Measurements from ENCODE around the gene HOXA10. TPM values are rescaled to one million over a fixed set of nuclear protein-coding genes. Genes with fewer than 3 reads are reported as not detected.

The HOXA10 gene
- total RNA-seq = 1.1 and 4.5 TPM in 2 replicates

DNA sequence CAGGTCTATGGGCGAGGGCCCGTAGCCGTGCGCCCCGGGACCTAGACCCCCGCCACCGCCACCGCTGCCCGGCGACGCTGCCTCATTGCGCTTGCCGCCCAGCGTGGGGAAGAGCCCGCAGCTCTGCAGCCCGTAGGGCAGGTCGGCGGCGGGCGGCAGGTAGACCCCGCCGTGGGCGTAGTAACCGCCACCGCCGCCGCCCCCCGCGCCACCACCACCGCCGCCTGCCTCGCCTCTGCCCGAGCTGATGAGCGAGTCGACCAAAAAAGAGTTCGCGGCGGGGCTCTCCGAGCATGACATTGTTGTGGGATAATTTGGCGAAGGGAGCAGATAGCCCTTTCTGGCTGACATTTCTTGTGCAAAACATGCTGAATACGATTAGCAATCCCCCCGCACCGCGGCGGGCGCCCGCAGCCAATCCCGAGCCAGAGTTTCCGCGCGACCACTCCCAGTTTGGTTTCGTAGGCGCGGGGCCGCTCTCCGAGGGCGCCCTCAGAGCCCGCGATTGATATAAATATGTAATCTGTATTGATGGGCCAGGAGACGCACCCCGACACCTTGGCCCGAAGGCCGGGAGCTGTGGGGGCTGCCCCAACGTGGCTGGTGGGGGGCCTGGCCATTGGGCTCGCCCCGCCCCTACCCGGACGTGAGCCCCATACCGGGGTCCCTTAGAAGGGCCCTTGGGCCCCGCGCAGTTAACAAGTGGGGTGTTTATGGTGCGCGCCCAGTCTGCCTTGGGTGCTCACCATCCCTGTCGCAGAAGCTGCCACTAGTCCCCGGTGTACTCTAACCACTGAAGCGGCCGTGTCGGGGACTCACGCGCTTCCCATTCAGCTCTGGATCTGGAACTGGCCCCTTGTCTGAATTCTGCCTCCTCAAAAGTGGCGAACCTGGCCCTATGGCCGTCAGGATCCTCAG, at the start of gene HOXA10:
HOXA10 (minus strand) TSS at position 365 of the 918 bp plus-strand sequence; CDS start at position 351, 14 bp downstream.

DNA sequence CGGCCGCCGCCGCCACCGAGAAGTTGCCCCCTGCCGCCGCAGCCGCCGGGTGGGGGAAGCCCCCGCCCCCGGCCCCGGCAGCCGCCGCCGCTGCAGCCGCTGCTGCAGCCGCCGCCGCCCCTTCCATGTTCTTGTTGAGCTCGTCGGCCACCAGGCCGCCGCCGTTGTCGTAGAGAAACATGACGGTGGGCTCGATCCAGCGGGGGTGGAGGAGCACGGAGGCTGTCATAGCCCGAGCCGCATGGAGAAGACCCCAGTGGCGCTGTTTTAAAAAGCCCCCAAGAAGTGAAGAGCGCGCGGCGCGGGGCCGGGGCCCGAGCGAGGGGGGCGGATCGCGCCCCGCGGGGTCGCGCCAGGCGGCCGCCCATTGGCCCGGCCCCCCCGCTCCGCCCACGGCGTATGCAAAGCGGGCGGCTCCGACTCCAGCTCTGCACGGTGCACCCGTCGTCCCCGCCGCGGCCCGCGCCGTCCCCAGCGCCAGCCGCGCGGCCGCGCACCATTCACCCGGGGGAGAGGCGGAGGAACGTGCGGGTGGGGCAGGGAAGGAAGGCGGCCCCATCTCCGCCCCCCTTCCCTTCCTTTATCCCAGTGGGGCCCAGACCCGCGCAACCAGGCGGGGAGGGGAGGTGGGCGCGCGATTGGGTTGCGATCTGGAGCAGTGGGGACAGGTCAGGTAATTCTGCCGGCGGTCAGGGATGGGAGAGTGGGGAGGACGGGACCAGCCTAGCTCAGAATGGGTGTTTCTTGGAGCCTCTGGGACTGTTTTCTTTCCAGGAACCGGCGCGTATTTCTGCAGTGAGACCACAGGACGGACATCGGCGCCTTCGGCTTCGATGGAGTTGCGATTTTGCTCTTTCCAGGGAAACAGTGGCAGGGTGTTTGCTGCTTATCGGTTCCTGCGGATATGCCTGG, 26.0 kb upstream of the HOXA10 start, which contains the start of gene HOXA13:
HOXA13 (minus strand) TSS at position 243 of the 912 bp plus-strand sequence; CDS start at position 229, 14 bp downstream.

DNA sequence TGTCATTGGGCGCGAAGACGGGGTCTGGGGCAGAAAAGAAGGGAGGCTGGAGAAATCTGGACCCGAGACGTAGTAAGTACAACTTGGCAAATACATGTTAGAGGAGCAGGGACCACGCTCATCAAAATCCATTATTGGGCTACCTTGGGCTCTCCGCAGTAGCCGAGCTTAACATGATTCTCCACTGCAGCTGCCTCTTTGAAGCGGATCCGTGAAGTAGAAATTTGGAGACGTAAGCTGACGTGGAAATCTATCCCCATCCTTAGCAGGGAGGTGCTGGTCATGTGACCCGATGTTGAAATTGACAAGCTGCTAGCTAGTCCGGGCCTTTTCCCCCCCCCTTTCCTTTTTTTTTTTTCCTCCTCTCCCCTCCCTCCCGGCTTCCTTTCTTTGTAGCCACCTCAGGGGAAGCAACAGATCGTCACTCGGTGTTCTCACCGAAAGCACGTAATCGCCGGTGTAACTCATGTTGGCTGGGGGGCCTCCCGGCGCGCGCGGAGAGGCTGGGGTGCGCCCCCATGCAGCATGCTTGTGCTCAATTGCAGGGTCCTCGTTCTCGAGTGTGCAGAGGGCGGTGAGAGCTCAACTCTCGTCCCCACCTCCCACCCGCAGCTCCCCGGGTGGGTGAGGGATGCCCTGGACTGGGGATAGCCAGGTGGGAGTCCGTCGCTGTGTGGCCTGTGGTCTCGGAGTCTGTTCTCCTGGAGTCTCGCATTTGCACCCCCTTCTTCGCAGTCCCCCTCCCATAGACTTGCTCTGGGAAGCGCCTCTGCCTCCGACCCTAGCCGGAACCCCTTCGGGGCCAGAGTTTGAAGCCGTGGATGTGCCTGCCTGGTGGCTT, 11.1 kb upstream of the HOXA10 start, which contains the start of gene HOXA11:
HOXA11 (minus strand) TSS at position 220 of the 841 bp plus-strand sequence; CDS start at position 132, 88 bp downstream.

DNA sequence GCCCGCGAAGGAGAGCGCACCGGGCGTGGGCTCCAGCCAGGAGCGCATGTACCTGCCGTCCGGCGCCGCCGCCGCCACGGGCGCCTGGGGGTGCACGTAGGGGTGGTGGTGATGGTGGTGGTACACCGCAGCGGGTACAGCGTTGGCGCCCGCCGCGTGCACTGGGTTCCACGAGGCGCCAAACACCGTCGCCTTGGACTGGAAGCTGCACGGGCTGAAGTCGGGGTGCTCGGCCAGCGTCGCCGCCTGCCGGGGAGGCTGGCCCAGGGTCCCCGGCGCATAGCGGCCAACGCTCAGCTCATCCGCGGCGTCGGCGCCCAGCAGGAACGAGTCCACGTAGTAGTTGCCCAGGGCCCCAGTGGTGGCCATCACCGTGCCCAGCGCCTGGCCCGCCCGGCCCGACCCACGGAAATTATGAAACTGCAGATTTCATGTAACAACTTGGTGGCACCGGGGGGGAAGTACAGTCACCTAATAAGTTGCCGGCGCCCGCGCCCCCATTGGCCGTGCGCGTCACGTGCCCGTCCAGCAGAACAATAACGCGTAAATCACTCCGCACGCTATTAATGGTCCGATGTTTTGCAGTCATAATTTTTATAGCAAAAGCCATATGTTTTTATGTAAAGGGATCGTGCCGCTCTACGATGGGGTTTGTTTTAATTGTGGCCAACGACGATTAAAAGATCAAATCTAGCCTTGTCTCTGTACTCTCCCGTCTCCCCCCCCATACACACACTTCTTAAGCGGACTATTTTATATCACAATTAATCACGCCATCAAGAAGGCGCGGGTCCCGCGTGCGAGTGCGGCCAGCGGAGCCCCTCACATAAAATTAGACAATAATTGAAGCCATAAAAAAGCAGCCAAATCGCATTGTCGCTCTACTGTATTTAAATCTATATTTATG, 8.8 kb downstream of the HOXA10 start, which contains the start of gene HOXA9:
HOXA9 (minus strand) TSS at position 449 of the 907 bp plus-strand sequence; CDS start at position 369, 80 bp downstream.

DNA sequence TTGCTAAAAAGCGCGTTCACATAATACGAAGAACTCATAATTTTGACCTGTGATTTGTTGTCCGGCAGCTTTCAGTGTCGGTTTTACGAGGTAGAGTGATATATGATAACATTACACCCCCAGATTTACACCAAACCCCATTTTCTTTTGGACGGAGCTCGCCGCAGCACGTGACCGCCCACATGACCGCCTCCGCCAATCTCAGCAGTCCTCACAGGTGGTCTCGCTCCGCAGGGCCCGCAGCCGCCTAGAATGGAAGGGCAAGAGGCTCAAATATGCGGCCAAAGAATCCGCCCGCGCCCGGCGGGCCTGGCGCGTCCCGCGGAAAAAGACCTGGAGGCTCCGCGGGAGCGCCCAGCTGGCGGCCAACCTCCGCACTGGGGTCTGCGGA, 17.6 kb downstream of the HOXA10 start, which contains the start of gene HOXA7:
HOXA7 (minus strand) TSS at position 168 of the 391 bp plus-strand sequence; CDS start at position 38, 130 bp downstream.

DNA sequence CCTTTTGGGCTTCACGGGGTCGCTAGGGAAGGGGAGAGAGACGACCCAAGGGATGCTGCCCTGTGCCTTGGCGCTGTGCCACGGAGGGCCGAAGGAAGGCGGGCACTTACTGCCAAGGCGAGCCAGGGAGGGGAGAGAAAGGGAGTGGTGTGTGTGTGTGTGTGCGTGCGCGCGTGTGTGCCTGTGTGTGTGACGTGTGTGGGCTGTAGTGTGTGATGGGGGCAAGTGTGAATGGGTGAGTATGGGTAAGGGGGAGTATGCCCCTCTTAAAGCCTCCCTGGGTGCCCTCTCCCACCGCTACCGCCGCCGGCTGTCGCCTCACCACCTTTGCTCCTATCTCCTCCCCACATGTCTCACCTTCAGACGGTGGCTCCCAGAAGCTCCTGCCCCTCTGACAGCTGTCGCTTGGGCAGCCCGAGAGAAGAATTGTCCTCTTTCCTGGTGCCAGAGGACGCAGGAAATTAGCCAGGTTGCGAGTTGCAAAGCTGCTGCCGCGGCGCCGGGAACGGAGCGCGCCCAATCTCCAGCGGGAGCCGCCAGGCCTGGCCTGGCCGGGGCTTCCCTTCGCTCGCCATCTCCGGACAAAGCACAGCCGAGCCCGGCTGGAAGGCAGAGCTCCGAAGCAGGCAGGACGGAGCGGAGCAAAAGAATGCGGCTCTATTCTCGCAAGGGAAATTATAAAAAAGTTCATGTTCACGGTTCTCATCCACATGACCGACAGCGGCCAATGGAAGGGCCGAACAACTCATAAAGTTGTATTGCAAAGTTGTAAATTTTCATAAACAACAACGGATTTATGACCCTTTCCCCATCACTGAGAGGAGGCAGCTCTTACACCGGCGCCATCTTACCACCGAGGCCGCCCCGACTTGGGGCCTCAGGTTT, 21.9 kb downstream of the HOXA10 start, which contains the start of gene HOXA3:
HOXA3 (minus strand) TSS at position 653 of the 885 bp plus-strand sequence. CDS start 41,943 bp downstream, outside the sequence.

DNA sequence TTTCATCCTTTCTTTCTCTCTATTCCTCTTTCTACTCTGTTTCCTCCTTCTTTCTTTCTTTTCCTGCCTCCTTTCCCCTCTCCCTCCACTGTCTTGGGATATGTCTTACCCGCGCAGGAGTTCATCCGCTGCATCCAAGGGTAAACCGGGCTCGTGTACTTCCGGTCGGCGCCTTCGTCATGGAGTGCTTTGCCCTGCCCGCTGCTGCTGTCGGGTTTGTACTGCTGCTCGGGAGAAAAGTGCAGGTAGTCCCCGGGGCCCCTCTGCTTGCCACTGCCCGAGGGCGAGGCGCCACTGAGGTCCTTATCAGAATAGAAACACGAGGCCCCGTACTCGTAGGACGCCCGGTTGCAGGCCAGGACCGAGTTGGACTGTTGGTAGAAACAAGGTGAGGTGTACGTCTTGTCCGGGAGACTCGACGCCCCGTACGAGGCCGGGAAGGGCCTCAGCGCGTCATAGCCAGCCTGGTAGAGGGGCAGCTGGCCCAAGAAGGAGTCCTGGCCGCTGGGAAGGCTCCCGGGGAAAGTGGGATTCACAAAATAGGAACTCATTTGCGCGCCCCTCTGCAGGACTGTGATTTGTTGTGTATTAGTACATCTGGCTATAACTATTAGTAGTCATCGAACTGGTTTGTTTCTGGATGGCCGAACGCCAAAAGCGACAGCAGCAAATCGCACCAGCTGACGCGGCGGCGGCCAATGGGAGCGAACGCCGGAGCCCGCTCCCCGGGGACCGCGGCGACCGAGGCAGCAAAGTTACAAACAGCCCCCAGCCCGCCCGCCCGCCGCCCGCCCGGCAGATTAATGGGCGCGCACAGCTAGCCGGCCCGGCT, 26.7 kb downstream of the HOXA10 start, which contains the start of gene HOXA6:
HOXA6 (minus strand) TSS at position 576 of the 832 bp plus-strand sequence; CDS start at position 551, 25 bp downstream.

DNA sequence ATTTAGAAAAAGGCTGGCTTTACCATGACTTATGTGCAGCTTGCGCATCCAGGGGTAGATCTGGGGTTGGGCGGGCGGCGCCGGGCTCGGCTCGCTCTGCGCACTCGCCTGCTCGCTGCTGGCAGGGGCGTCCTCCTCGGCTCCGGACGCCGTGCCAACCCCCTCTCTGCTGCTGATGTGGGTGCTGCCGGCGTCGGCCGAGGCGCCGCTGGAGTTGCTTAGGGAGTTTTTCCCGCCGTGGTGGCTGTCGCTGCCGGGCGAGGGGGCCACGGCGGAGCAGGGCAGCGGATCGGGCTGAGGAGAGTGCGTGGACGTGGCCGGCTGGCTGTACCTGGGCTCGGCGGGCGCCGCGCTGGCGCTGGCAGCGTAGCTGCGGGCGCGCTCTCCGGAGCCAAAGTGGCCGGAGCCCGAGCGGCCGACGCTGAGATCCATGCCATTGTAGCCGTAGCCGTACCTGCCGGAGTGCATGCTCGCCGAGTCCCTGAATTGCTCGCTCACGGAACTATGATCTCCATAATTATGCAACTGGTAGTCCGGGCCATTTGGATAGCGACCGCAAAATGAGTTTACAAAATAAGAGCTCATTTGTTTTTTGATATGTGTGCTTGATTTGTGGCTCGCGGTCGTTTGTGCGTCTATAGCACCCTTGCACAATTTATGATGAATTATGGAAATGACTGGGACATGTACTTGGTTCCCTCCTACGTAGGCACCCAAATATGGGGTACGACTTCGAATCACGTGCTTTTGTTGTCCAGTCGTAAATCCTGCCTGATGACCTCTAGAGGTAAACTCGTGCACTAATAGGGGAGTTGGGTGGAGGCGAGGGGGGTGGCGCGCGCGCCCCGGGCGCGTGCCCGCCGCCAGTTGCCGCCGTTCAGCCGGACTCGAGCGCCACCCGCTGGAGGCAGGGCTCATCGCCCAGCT, 30.8 kb downstream of the HOXA10 start, which contains the start of gene HOXA5:
HOXA5 (minus strand) TSS at position 659 of the 927 bp plus-strand sequence; CDS start at position 585, 74 bp downstream.

DNA sequence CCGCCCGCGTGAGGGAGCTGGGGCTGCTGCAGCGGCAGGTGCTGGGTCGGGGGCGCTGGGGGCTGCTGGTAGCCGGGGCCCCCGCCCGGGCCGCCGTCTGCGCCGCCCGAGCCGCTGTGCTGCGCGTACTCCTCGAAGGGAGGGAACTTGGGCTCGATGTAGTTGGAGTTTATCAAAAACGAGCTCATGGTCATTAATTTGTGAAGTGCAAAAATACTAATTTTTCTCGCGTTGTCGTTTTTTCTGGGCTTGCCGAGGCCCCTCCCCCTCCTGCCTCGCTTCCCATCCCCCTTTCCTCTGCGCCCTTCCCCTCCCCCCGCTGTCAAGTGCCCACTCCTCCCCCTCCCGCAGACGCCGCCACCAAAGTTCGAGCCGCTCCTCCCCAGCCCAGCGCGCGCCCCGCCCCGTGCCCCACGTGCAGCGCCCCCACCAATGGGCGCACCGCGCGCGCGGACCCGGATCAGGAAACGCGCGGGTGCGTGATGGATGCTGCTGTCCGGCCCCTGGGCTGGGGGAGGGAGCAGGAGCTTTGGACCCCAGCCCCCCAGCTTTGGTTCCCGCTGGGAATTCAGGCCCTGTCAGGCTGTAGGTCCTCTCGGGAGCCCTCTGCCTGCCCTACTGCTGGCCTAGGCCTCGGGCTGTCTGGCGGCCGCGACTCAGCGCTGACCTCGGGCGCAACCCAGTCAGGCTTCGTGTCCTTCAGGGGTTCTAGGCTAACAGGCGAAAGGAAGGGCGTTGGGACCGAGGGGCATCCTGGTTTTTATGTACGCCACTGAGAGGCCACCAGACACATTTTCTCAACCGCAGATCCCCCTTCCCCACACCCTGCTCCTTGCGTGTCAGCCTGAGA, 43.4 kb downstream of the HOXA10 start, which contains the start of gene HOXA4:
HOXA4 (minus strand) TSS at position 218 of the 850 bp plus-strand sequence; CDS start at position 194, 24 bp downstream.

Other genes with a start within 250 kb of the HOXA10 start
- gene HOXA1, start 78.3 kb downstream of the HOXA10 start, total RNA-seq = 9.6 and 12.1 TPM in 2 replicates
- 0.61 and 1.8 TPM in 2 replicates for gene HOXA2, start 71.6 kb downstream of the HOXA10 start, total RNA-seq
- 1.6 TPM in 2 replicates for gene HOXA4, start 43.6 kb downstream of the HOXA10 start, total RNA-seq
- 0.68 and 0.70 TPM in 2 replicates for gene HOXA5, start 30.6 kb downstream of the HOXA10 start, total RNA-seq
- gene HOXA6, start 26.5 kb downstream of the HOXA10 start, total RNA-seq = 1.4 TPM in 1 of 2 replicates, not detected in the other
- 2.1 and 4.0 TPM in 2 replicates for gene HOXA3, start 21.7 kb downstream of the HOXA10 start, total RNA-seq
- 2.4 and 3.6 TPM in 2 replicates for gene HOXA7, start 17.6 kb downstream of the HOXA10 start, total RNA-seq
- 6.8 and 7.0 TPM in 2 replicates for gene HOXA9, start 8.8 kb downstream of the HOXA10 start, total RNA-seq
- 0.34 and 1.3 TPM in 2 replicates for gene HOXA11, start 10.9 kb upstream of the HOXA10 start, total RNA-seq
- not detected in 2 replicates for gene HOXA13, start 25.8 kb upstream of the HOXA10 start, total RNA-seq
- gene EVX1, start 68.5 kb upstream of the HOXA10 start, total RNA-seq = not detected in 2 replicates

Data from hair follicular keratinocyte (primary cell).